GM13976 (cell line): ENCODE results near the gene APOLD1.
A peak's percentile ranks its signal among the peaks of the same experiment; 100 is the strongest.
"Not testable (repeated sequence)": the region's sequence is repeated elsewhere in the genome, so short reads cannot be mapped to it uniquely, and the experiment has no call there.

Source experiments
- DNase-seq: peaks from one replicate; pipeline ENCODE4 v3.0.0; 2012; ENCODE audit warnings: low spot score
- in situ Hi-C: fragments of 300-500 bp; cut with MboI; formaldehyde crosslinking; loops from one replicate; pipeline ENCODE4 v1.12.0; 2022; ENCODE audit warnings: low sequenced_read_pairs, mixed read lengths, inconsistent platforms; ENCODE audit not compliant: unreplicated experiment
- TF ChIP-seq, protein P1 (sequence below): IDR thresholded peaks from 2 replicates; pipeline ENCODE4 v1.5.1; 2012; ENCODE audit warnings: borderline replicate concordance, mild to moderate bottlenecking; ENCODE audit not compliant: insufficient read depth; ENCODE audit errors: extremely low read depth, missing control alignments, control extremely low read depth

APOLD1 gene

GRCh38 chr12:12798480-12798879, 13.0 kb downstream of the APOLD1 start:
- no peak for DNase-seq
- in situ Hi-C loops, result loop anchor here (25.0 kb wide), 1 partner anchor 414 kb away; no protein-coding TSS in a partner anchor
- TF ChIP-seq, protein P1, sequence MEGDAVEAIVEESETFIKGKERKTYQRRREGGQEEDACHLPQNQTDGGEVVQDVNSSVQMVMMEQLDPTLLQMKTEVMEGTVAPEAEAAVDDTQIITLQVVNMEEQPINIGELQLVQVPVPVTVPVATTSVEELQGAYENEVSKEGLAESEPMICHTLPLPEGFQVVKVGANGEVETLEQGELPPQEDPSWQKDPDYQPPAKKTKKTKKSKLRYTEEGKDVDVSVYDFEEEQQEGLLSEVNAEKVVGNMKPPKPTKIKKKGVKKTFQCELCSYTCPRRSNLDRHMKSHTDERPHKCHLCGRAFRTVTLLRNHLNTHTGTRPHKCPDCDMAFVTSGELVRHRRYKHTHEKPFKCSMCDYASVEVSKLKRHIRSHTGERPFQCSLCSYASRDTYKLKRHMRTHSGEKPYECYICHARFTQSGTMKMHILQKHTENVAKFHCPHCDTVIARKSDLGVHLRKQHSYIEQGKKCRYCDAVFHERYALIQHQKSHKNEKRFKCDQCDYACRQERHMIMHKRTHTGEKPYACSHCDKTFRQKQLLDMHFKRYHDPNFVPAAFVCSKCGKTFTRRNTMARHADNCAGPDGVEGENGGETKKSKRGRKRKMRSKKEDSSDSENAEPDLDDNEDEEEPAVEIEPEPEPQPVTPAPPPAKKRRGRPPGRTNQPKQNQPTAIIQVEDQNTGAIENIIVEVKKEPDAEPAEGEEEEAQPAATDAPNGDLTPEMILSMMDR, result no peak

DNA sequence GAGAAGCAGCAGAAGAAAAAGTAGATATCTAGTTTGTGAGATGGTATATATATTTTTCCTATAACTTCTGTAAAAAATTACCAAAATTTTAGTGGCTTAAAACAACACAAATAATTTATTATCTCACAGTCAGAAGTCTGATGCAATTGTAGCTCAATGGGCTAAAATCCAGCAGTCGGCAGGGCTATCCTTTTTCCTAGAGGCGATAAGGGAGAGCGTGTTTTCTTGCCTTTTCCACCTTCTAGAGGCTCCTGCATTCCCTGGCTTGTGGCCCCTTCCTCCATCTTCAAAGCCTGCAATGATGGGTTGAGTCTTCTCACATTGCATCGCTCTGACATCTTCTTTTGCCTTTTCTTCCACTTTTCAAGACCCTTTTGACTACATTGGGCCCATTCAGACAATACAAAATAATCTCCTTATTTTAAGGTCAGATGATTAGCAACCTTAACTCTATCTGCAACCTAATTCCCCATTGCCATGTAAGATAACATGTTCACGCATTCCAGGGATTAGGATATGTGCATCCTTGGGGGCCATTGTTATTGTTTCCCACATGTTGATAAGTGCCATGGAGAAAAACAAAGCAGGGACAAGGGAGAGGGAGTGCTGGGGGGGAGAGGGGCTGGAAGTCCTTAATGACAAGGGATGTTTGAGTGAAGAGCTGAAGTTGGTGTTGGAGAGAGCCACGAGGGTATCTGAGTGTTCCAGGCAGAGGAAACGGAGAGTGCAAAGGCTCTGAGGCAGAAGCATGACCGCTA, 13.9 kb downstream of the APOLD1 start:
- DNase-seq, result no peak
- in situ Hi-C loops, result loop anchor here (25.0 kb wide), 1 partner anchor 413 kb away; no protein-coding TSS in a partner anchor
- TF ChIP-seq, protein P1, result no peak

DNA sequence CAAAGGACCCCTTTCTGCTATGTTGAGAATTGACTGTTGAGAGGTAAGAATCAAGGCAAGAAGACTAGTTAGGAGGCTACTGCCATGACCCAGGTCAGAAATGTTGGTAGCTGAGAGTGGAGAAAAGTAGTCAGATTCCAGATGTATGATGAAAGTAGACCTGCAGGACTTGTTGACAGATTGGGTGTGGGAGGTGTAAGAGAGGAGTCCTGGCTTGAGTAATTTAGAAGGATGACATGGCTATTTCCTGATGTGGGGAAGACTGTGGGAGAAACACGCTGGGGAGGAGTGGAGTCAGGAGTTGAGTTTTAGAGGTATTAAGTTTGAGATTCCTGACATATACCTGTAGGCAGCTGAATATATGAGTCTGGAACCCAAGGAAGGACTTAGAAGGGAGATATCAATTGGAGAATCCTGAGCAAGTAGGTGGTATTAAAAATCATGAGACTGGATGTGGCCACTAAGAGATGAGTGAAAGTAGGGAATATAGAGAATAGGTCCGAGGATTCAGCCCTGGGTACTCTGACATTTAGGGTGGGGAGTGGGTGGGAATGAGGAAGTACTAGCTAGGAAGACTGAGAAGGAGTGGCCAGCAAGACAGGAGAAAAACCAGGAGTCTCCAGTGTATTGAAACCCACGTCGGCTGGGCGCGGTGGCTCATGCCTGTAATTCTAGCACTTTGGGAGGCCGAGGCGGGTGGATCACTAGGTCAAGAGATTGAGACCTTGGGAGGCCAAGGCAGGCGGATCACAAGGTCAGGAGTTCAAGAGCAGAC, 15.1 kb downstream of the APOLD1 start:
- DNase-seq, result no peak
- TF ChIP-seq, protein P1, result no peak
- in situ Hi-C loops, result no loop called here

DNA sequence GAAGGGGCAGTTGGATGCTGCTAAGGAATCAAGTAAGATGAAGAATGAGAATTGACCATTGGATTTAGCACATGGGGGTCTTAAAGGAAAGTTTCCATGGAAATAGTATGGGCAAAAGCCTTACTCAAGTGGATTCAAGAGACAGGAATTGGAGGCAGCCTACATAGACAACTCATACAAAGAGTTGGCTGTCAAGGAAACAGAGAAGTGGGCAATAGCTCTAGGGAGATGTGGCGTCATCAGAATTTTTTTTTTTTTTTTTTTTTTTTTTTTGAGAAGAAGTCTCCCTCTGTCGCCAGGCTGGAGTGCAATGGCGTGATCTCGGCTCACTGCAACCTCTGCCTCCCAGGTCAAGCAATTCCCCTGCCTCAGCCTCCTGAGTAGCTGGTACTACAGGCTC, 16.2 kb downstream of the APOLD1 start:
- DNase-seq, in situ Hi-C loops: not testable (repeated sequence)

- TF ChIP-seq, protein P1, result no peak
- peak; percentile 61 for DNase-seq
- in situ Hi-C loops, result no loop called here
Measured at GRCh38 chr12:12803186-12803585, 17.7 kb downstream of the APOLD1 start.

DNA sequence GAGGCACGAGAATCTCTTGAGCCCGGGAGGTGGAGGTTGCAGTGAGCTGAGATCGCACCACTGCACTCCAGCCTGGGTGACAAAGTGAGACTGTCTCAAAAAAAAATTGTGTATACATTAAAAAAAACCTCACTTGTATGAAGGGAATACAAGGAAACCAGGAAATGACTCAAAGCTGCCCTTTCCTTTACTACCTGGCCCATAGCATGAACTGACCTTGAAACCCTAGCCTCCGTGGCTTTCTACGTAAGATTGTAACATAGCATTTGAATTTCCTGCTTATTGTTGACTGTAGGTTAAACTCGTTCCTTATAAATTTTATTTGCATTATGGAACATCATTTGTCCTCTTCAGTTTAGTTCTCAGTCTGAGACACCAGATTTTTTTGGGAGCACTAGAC, 18.6 kb downstream of the APOLD1 start:
- DNase-seq, result no peak
- TF ChIP-seq, protein P1, result no peak
- in situ Hi-C loops, result no loop called here

DNA sequence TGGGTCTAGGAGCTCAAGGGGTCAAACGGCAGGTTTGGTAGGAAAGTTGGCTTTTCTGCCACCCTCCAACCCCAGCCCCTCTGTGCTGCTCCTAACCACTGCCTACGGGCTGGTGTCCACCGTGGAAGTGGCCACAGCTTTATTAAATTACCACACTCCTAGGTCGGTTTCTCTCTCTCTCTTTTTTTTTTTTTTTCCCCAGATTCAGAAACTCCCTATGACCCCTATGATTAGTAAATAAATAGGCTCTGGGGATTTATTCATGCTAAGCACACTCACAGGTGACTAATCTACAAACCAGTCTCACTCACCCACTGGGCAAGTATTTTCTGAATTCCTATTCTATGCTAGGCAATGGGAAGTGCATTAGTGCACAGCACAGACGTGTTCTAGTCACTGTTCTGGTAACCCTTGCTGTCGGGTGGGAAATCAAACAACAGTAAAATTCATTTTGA, 19.0 kb downstream of the APOLD1 start:
- TF ChIP-seq, protein P1, result no peak
- DNase-seq, result no peak
- in situ Hi-C loops, result no loop called here
